ENCODE results near the gene ZYG11B.

The ZYG11B gene

GRCh38 chr1:52751589-52752483 lies 25.6 kb downstream of the ZYG11B start:
- TF ChIP-seq CTCF (IDR thresholded peaks at IDR 0.05; ENCODE audit: extremely low read depth, insufficient read depth, missing control alignments) = no peak
- in situ Hi-C loops (cut with MboI; ENCODE audit: low pct_unique_long_range_greater_than_20kb, low sequenced_read_pairs, unreplicated experiment) = no loop called here
- DNase-seq (ENCODE audit: low spot score) = no peak

GRCh38 chr1:52752484-52752826 lies 26.2 kb downstream of the ZYG11B start:
- in situ Hi-C loops (cut with MboI; ENCODE audit: low pct_unique_long_range_greater_than_20kb, low sequenced_read_pairs, unreplicated experiment) = no loop called here
- DNase-seq (ENCODE audit: low spot score) = no peak
- TF ChIP-seq CTCF (IDR thresholded peaks at IDR 0.05; ENCODE audit: extremely low read depth, insufficient read depth, missing control alignments) = no peak

- TF ChIP-seq CTCF (IDR thresholded peaks at IDR 0.05; ENCODE audit: extremely low read depth, insufficient read depth, missing control alignments) = no peak
- DNase-seq (ENCODE audit: low spot score) = no peak
- in situ Hi-C loops (cut with MboI; ENCODE audit: low pct_unique_long_range_greater_than_20kb, low sequenced_read_pairs, unreplicated experiment) = no loop called here
Measured at GRCh38 chr1:52753169-52753568, 26.9 kb downstream of the ZYG11B start.

GRCh38 chr1:52756020-52756419 lies 29.8 kb downstream of the ZYG11B start:
- in situ Hi-C loops (cut with MboI; ENCODE audit: low pct_unique_long_range_greater_than_20kb, low sequenced_read_pairs, unreplicated experiment) = no loop called here
- no peak for DNase-seq (ENCODE audit: low spot score)
- TF ChIP-seq CTCF (IDR thresholded peaks at IDR 0.05; ENCODE audit: extremely low read depth, insufficient read depth, missing control alignments) = no peak

- no peak for TF ChIP-seq CTCF (IDR thresholded peaks at IDR 0.05; ENCODE audit: extremely low read depth, insufficient read depth, missing control alignments)
- in situ Hi-C loops (cut with MboI; ENCODE audit: low pct_unique_long_range_greater_than_20kb, low sequenced_read_pairs, unreplicated experiment) = no loop called here
- DNase-seq (ENCODE audit: low spot score) = no peak
Measured at GRCh38 chr1:52759908-52760307, 33.7 kb downstream of the ZYG11B start.

GRCh38 chr1:52767596-52768280 lies 41.5 kb downstream of the ZYG11B start:
- no peak for DNase-seq (ENCODE audit: low spot score)
- in situ Hi-C loops (cut with MboI; ENCODE audit: low pct_unique_long_range_greater_than_20kb, low sequenced_read_pairs, unreplicated experiment) = no loop called here
- no peak for TF ChIP-seq CTCF (IDR thresholded peaks at IDR 0.05; ENCODE audit: extremely low read depth, insufficient read depth, missing control alignments)
